Superior temporal gyrus (tissue), 1 donor: ENCODE results near the gene WASF3.

Source experiments
- DNase-seq: peaks from one replicate; pipeline ENCODE4 v3.0.0-alpha.2; 2016; ENCODE audit errors: extremely low spot score

Gene WASF3

GRCh38 chr13:26548205-26548765, 9.2 kb upstream of the WASF3 start:
- DNase-seq, result no peak

- no peak for DNase-seq
Observed at GRCh38 chr13:26549713-26550112, 7.8 kb upstream of the WASF3 start.

GRCh38 chr13:26551255-26551860, 6.1 kb upstream of the WASF3 start:
- no peak for DNase-seq

- DNase-seq, result no peak
Observed at GRCh38 chr13:26555413-26555812, 2.1 kb upstream of the WASF3 start.

GRCh38 chr13:26557051-26557392, 461 bp upstream of the WASF3 start:
- DNase-seq, result no peak

- DNase-seq, result no peak
Observed at GRCh38 chr13:26558074-26558805, 757 bp downstream of the WASF3 start.

GRCh38 chr13:26558987-26559386, 1.5 kb downstream of the WASF3 start:
- no peak for DNase-seq

- no peak for DNase-seq
Observed at GRCh38 chr13:26560456-26560855, 3.0 kb downstream of the WASF3 start.

GRCh38 chr13:26561067-26561466, 3.6 kb downstream of the WASF3 start:
- DNase-seq, result no peak

- no peak for DNase-seq
Observed at GRCh38 chr13:26561651-26562511, 4.4 kb downstream of the WASF3 start.

- DNase-seq, result no peak
Observed at GRCh38 chr13:26562512-26562890, 5.0 kb downstream of the WASF3 start.

GRCh38 chr13:26563713-26564112, 6.2 kb downstream of the WASF3 start:
- DNase-seq, result no peak

- no peak for DNase-seq
Observed at GRCh38 chr13:26568132-26568815, 10.8 kb downstream of the WASF3 start.

GRCh38 chr13:26571518-26571917, 14.0 kb downstream of the WASF3 start:
- no peak for DNase-seq

GRCh38 chr13:26575244-26575643, 17.8 kb downstream of the WASF3 start:
- DNase-seq, result no peak

- DNase-seq, result no peak
Observed at GRCh38 chr13:26579580-26579979, 22.1 kb downstream of the WASF3 start.

GRCh38 chr13:26583662-26584061, 26.2 kb downstream of the WASF3 start:
- DNase-seq, result no peak

- DNase-seq, result no peak
Observed at GRCh38 chr13:26584713-26585112, 27.2 kb downstream of the WASF3 start.

GRCh38 chr13:26585136-26585535, 27.7 kb downstream of the WASF3 start:
- no peak for DNase-seq

GRCh38 chr13:26587251-26587650, 29.8 kb downstream of the WASF3 start:
- no peak for DNase-seq

- no peak for DNase-seq
Observed at GRCh38 chr13:26589226-26589625, 31.7 kb downstream of the WASF3 start.

GRCh38 chr13:26589754-26590153, 32.3 kb downstream of the WASF3 start:
- DNase-seq, result no peak
